PC-9 (cell line): ENCODE data around the gene LRRC59.

Source experiments
- EZH2 ChIP-seq: fragments of 200-600 bp; sonication (generic); IDR thresholded peaks from 2 replicates; pipeline ENCODE4 v1.8.0; 2017; ENCODE audit warnings: antibody characterized with exemption, low read depth
- TF ChIP-seq, protein P1 (sequence below): fragments of 200-600 bp; sonication (generic); conservative IDR thresholded peaks from 2 replicates; pipeline ENCODE4 v1.6.1; 2017; ENCODE audit warnings: mixed run types, antibody characterized with exemption, mild to moderate bottlenecking, moderate library complexity

DNA sequence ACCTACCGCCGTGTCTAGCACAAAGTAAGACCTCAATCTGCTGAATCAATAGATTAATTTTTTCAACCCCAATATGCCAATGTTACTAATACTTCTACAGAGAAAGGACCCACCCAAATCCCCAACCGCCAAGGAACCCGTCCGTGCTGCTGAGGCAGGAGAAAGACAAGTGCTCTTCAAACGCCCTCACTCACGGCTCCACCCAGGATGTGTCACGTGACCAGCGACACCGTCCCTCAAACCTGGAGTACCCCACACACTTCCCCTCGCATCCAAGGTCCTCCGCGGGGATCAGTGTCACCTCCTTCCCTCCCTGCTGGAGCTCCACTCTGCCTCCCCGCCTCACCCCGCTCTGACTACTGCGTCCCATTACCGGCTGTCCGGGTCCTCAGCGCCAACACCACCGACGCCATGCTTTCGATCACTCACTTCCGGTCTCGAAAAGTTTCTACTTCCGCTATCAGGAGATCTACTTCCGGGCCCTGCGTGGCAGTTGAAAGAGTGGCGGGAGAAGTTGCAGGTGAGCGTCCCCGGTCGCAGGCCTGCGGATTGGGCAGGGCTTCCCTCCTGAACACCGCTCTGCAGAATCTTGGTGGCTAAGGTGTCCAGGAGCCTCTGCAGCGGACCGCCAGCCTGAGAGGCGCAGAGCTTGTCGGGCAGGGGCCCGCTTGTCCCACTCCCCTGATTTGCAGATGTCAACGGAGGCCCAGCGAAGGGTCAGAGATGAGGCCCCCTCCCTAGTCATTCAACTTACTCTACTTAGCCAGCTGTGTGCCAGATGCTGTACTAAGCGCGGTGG, 24.4 kb downstream of the LRRC59 start, which contains the start of the genes EME1 and MRPL27:
- TF ChIP-seq, protein P1, sequence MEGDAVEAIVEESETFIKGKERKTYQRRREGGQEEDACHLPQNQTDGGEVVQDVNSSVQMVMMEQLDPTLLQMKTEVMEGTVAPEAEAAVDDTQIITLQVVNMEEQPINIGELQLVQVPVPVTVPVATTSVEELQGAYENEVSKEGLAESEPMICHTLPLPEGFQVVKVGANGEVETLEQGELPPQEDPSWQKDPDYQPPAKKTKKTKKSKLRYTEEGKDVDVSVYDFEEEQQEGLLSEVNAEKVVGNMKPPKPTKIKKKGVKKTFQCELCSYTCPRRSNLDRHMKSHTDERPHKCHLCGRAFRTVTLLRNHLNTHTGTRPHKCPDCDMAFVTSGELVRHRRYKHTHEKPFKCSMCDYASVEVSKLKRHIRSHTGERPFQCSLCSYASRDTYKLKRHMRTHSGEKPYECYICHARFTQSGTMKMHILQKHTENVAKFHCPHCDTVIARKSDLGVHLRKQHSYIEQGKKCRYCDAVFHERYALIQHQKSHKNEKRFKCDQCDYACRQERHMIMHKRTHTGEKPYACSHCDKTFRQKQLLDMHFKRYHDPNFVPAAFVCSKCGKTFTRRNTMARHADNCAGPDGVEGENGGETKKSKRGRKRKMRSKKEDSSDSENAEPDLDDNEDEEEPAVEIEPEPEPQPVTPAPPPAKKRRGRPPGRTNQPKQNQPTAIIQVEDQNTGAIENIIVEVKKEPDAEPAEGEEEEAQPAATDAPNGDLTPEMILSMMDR: no peak
- no peak for TF ChIP-seq EZH2
